NCI-H2081 (cell line): ENCODE data around the gene ALOX5AP.
"Not testable (repeated sequence)": the region's sequence is repeated elsewhere in the genome, so short reads cannot be mapped to it uniquely, and the experiment has no call there.

Experiments
- DNase-seq, 2 experiments: peaks; one replicate each; lab custom pipeline; 2025; lab: John Stamatoyannopoulos, UW

ALOX5AP gene

DNA sequence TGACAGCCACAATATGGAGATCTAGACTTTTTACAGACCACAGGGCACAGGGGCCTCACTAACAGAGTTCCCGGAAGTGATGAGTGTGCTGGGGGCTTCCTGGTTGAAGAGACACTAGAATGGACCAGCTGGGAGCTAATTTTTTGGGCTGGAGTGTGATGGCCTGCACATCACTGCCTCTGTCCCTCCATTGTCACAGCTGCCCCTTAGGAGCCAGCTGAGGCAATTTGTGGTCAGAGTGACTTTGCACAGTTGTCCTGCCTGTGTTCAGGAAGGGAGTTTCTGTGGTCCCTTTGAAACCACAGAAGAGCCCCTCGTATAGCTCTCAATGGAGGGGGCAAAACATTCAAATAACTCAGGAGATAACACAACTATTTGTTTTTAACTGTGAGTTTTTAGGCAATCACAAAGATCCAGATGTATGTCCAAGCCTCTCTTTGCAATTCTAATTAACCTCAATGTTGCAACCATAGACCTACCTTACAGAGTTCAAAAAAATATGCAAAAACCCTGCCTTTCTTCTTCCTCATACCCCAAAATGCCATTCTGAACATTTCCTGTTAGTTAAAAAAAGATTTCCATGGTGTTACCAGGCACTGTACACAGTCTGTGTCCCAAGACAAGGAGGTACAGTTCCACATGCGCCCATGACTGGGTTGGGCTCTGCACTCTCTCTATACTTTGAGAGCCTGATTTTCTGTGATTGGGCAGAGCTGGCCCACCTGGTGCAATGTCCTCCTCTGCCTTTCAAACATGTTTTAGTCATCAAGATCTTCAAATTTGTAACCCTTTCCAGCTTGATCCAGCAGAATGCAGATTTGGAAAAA is 2.4 kb downstream of the ALOX5AP start:
- no peak for DNase-seq

DNA sequence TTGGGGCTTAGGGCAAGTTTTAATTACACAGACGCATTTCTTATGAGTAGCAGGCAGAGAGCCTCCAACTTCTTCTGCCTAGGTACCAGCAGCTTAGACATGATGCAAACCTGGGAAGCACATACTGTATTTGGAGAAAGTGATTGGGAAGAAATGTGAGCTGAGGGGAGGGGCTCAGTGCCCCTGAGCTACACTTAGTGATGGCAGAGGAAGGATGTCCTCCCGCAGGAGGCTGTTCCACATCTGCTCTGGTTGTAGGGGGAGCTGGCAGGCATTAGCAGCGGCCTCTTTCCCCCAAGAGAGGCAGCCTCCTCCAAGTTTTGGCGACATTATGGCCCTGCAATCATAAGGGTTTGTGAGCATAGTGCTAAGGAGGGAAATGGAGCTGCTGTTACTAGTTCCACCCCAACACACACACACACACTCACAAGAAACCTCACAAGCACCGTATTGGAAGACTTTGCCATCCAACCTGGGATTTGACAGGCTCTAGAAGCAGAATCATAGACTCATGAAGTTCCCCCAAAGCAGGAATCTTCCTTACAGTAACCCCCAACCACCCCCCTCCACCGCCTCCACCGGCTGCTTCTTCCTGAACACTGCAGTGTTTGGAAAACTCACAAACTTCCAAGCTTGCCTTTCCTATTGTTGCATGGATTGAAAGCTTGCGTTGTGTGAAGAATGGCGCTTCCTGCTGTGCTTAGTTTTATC is 3.3 kb downstream of the ALOX5AP start:
- DNase-seq, result no peak

DNA sequence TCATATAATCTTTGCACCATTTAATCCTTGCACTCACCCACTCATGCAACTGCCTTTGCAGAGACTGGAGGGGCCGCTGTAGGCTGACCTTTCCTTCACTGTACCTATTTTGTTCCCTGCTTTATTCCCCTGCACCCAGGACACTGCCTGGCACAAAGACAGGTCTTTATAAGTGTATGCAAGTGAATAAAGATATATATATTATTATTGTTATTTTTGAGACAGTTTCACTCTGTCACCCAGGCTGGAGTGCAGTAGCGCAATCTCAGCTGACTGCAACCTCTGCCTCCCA is 3.8 kb downstream of the ALOX5AP start:
- no peak for DNase-seq

GRCh38 chr13:30739761-30740642 is 4.7 kb downstream of the ALOX5AP start:
- no peak for DNase-seq

DNA sequence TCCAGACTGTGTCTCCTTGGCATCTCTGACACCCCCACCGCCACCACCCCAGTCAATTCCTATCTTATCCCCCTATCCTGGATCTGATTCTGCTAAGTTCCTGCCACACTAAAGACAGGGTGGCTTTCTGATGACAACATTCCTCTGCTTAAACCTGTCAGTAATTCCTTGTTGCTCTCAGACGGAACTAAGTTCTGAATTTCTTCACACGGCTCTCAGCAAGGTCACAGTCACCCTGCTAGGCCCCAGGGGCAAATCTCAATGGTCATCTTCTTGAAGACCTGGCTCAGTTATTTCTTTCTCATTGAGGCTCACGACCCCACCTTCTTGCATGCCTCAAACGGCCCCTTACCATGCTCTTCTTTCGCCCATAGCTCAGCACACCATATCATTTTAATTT is 7.6 kb downstream of the ALOX5AP start:
- no peak for DNase-seq

DNA sequence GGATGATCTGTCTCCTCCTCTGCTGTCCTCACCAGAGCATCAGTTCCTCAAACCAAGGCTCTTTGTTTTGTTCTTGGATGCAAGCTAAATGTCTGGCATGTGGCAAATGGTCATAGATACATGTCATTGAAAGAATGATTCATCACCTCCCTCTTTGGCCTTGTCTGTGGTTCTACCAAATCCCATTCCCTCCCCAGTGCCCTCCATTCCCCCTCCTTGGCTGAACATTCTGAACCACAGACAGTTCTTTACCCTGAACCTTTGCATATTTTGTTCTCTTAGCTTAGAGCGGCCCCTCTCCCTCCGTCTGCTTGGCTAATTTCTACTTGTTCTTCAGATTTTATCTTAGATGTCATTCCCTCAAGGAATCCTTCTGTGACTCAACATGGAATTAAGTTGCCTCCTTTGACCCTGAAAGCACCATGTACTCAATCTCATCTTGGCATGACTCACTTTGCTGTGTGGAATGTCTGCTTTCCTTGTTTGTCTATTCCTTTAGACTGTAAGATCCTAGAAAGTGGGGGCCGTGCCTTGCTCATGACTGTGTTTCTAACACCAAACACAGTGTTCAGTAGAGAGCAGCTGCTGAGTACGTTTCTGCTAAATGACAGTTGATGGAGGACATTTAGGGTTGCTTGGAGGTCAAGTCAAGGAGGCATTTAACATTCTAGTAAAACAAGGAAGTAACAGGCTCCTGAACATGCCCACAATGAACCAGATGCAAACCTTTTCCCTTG is 8.1 kb downstream of the ALOX5AP start:
- no peak for DNase-seq

DNA sequence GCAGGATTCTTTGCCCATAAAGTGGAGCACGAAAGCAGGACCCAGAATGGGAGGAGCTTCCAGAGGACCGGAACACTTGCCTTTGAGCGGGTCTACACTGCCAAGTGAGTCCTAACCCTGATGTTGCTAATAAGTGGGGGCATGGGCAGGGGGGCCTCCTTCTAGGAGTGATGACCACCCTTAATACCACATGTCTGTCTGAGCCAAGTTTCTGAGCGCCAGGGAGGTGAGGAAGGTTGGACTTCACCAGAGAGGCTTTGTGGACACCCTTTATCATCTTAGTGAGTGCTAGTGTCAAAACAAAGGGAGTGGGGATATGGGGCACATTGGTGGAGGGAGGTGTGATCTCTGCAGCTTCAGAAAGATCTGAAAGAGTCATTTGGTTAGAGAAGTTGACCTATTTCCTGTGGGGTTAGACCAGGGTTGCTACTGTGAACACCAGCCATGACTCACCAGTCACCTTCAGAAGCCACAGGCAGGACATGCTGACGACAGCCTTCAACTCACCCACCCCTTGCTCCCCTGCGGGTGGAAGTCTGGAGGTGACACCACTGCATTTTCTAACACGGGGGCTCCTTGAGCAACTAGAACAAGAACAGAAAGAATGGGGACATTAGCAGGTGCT is 8.8 kb downstream of the ALOX5AP start:
- DNase-seq, result no peak

DNA sequence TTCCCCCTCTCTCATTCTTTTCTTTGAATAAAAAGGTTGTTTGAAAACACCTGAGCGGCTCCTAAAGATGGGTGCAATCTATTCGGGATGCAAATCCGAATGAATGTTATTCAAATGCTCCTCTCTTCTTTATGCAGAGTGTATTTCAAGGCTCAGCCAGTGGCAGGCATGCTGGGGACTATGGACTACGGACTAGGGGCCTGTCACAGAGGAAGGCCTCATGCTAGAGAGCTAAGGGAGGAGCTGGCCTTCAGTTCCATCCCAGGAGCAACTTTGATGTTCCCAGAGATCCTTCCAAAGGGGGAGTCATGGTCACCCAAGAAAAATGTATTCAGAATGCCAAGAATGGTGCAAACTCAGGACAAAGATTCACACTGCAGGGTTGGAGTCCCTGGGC is 9.3 kb downstream of the ALOX5AP start:
- no peak for DNase-seq

- DNase-seq, result no peak
Observed at GRCh38 chr13:30745906-30746686, 10.8 kb downstream of the ALOX5AP start.

GRCh38 chr13:30746791-30747190 is 11.4 kb downstream of the ALOX5AP start:
- no peak for DNase-seq

- not testable (repeated sequence) for DNase-seq
Observed at GRCh38 chr13:30747845-30748244, 12.5 kb downstream of the ALOX5AP start.

DNA sequence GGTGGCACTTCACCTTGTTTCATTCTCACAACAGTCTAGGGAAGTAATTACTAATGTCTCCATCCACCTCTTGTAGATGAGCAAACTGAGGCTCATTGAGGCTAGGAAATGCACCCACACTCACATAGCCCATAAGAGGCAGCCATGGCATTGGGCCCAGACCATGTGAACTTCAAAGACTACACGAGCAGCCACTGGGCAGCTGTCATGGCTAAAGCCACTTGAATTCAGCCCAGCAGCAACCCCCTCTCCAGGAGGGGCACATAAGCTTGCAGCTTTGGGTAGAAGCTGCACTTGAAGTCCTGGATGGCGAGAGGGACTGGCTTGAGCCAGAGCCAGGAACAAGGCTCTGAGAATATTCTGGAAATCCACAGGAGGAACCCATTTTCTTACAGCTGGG is 13.4 kb downstream of the ALOX5AP start:
- DNase-seq, result no peak

DNA sequence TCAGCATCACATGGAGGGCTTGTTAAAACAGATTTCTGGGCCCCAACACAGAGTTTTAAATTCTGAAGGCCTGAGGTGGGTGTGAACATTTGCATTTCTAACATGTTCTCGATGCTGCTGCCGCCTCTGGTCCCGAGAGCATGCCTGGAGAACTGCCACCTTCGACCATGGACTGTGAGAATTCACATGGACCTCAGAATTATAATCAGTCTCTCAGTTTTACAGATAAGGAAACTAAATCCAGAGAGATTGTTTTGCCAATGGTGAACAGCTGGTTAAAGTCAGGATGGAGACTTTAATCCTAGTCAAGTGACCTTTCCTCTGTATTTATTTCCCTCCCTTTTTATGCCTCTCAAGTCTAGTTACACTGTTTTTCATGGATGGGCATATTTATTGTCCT is 14.7 kb downstream of the ALOX5AP start:
- DNase-seq, result no peak

DNA sequence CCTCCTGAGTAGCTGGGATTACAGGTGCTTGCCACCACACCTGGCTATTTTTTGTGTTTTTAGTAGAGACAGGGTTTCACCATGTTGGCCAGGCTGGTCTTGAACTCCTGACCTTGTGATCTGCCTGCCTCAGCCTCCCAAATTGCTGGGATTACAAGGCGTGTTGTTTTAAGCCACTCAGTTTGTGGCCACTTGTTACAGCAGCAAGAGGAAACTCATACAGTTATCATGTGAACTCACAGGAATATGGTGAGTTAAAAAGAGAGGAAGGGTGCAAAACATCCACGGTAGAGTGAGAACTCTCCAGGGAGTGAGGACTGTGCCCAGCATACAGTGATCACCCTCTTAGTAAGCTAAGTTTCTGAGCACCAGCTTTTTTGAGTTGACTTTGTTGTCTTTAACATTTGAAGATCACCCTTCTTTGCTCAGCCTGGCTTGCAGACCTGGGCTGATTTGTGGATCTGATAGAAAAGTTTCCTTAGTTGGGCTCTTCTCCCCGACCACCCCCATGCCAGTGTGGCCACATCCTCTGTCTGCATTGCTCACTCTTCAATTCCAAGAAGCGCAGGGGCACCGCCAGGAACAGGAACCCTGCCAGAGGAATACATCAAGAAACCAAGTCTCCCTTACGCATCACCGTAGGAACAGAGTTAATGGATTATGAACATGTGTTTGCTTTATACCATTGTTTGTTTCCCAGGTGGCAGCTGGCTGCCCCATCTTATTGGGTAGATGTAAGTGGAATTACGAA is 16.0 kb downstream of the ALOX5AP start:
- peak in 1 of 2 experiments; percentile 16 for DNase-seq

DNA sequence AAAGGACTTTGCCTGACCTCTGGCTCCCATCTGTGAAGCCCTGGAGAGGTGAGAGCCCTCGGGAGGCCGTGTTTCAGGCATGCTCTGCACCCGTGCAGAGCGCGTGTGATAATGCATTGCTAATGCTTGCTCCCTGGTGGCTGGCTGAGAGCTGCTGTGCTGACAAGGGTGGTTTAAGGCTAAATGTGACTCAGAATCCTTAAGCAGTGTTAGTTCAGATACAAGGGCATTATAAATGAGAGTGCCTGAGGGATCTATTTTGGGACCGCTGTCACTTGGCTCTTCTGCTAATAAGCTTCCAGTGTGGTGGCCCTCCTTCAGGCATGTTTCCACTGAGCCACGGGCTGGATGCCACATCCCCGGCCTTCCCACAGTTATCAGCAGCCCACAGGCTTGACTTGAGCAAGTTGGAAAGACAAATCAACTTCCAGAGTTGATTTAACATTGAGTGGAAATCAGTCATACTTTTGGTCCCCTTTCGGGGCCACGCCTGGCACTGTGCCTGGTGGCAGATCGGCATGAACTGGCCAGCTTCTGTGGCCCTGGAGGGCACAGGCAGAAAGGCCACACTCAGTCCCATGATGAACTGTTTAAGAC is 17.0 kb downstream of the ALOX5AP start:
- DNase-seq, result no peak

DNA sequence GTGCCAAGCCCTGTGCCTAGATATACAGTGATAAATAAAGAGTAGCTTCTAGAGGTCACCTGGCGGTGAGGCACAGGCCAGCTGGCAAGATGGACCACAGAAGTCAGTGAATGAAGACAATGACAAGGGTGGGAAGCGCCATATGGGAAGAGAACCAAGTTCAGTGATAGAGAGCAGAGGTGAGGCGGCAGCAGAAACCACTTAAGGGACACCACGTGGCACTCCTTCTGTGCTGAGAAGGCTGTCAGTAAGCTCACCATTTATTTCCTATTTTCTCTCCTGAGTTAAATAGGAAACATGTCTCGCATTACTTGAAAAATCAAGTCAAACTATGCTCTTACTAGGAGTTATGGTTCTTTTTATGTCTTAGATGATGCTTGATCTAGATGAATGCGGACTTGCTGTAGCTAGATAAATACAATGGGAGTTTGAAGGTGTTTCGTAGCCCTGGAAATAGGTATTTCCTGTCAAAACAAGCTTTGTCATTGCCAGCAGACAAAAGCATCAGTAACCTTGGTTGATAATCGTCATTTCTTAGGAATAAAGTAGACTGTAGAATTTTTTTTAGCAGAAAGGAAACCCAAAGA is 17.8 kb downstream of the ALOX5AP start:
- no peak for DNase-seq

- DNase-seq, result no peak
Observed at GRCh38 chr13:30755678-30756077, 20.3 kb downstream of the ALOX5AP start.

- no peak for DNase-seq
Observed at GRCh38 chr13:30757026-30757742, 21.8 kb downstream of the ALOX5AP start.

DNA sequence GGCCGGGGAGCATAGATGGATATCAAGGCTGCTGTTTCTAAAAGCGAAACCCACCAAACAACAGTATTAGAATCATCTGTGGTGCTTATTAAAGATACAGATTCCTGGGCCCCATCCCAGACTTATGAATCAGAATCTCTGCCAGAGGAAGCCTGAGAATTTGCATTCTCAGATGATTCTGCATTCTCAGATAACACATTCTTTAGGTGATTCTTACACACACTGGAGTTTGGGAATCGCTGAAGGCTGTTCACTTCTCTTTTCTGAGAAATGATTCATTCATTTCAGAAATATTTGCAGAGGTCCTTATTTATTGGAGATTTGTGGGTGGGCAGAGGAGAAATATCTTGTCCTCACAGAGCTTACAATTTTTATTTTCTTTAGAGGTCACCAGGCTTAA is 24.4 kb downstream of the ALOX5AP start:
- no peak for DNase-seq
